ENCODE data around the gene PTPRF.

Gene PTPRF

GRCh38 chr1:43611950-43612349 is 81.3 kb downstream of the PTPRF start:
- Histone ChIP-seq H3K27ac (no peak overlapping the region), H3K4me3 (ENCODE audit: low read depth in 1 of 2, low read length in 1 of 2) (no peak overlapping the region), H3K36me3 (no peaks in the 10 kb centered on the region), H3K4me1 (ENCODE audit: control insufficient read depth in 1 of 2, insufficient read depth in 1 of 2, low read depth in 1 of 2, low read length in 1 of 2) (no peaks in the 10 kb centered on the region), H3K27me3 (no peaks in the 10 kb centered on the region), H3K9me3 (no peaks in the 10 kb centered on the region)
- no peak for TF ChIP-seq CTCF (IDR thresholded peaks at IDR 0.05)

- H3K4me1 ChIP-seq (ENCODE audit: control insufficient read depth in 1 of 2, insufficient read depth in 1 of 2, low read depth in 1 of 2, low read length in 1 of 2): no peaks in the 10 kb centered on the region
- no peaks in the 10 kb centered on the region for H3K9me3 ChIP-seq
- H3K36me3 ChIP-seq: no peaks in the 10 kb centered on the region
- no peak overlapping the region for H3K4me3 ChIP-seq (ENCODE audit: low read depth in 1 of 2, low read length in 1 of 2)
- no peak for TF ChIP-seq CTCF (IDR thresholded peaks at IDR 0.05)
- no peaks in the 10 kb centered on the region for H3K27me3 ChIP-seq
- H3K27ac ChIP-seq: no peak overlapping the region
Measured at GRCh38 chr1:43612406-43612805, 81.7 kb downstream of the PTPRF start.

GRCh38 chr1:43613075-43613942 is 82.6 kb downstream of the PTPRF start:
- Histone ChIP-seq H3K36me3 (no peaks in the 10 kb centered on the region), H3K27me3 (no peaks in the 10 kb centered on the region), H3K4me3 (ENCODE audit: low read depth in 1 of 2, low read length in 1 of 2) (no peak overlapping the region), H3K4me1 (ENCODE audit: control insufficient read depth in 1 of 2, insufficient read depth in 1 of 2, low read depth in 1 of 2, low read length in 1 of 2) (no peaks in the 10 kb centered on the region), H3K9me3 (no peaks in the 10 kb centered on the region), H3K27ac (no peak overlapping the region)
- TF ChIP-seq CTCF (IDR thresholded peaks at IDR 0.05): no peak

GRCh38 chr1:43614211-43614610 is 83.5 kb downstream of the PTPRF start:
- Histone ChIP-seq H3K36me3 (no peaks in the 10 kb centered on the region), H3K4me1 (ENCODE audit: control insufficient read depth in 1 of 2, insufficient read depth in 1 of 2, low read depth in 1 of 2, low read length in 1 of 2) (no peaks in the 10 kb centered on the region), H3K9me3 (no peaks in the 10 kb centered on the region), H3K4me3 (ENCODE audit: low read depth in 1 of 2, low read length in 1 of 2) (no peak overlapping the region), H3K27me3 (no peaks in the 10 kb centered on the region), H3K27ac (no peak overlapping the region)
- no peak for TF ChIP-seq CTCF (IDR thresholded peaks at IDR 0.05)

- no peak overlapping the region for H3K4me3 ChIP-seq (ENCODE audit: low read depth in 1 of 2, low read length in 1 of 2)
- H3K27me3 ChIP-seq: no peaks in the 10 kb centered on the region
- H3K4me1 ChIP-seq (ENCODE audit: control insufficient read depth in 1 of 2, insufficient read depth in 1 of 2, low read depth in 1 of 2, low read length in 1 of 2): no peaks in the 10 kb centered on the region
- H3K9me3 ChIP-seq: no peaks in the 10 kb centered on the region
- H3K36me3 ChIP-seq: no peaks in the 10 kb centered on the region
- H3K27ac ChIP-seq: no peak overlapping the region
- no peak for TF ChIP-seq CTCF (IDR thresholded peaks at IDR 0.05)
Measured at GRCh38 chr1:43614891-43615290, 84.2 kb downstream of the PTPRF start.
